SKM-1 (cell line): ENCODE measurements around the gene ZNF605.
A peak's percentile ranks its signal among the peaks of the same experiment; 100 is the strongest.
"Not testable (repeated sequence)": the region's sequence is repeated elsewhere in the genome, so short reads cannot be mapped to it uniquely, and the experiment has no call there.

ENCODE experiments used
- DNase-seq: peaks from one replicate; lab custom pipeline; 2025; ENCODE audit not compliant: unreplicated experiment; lab: John Stamatoyannopoulos, UW

The ZNF605 gene

DNA sequence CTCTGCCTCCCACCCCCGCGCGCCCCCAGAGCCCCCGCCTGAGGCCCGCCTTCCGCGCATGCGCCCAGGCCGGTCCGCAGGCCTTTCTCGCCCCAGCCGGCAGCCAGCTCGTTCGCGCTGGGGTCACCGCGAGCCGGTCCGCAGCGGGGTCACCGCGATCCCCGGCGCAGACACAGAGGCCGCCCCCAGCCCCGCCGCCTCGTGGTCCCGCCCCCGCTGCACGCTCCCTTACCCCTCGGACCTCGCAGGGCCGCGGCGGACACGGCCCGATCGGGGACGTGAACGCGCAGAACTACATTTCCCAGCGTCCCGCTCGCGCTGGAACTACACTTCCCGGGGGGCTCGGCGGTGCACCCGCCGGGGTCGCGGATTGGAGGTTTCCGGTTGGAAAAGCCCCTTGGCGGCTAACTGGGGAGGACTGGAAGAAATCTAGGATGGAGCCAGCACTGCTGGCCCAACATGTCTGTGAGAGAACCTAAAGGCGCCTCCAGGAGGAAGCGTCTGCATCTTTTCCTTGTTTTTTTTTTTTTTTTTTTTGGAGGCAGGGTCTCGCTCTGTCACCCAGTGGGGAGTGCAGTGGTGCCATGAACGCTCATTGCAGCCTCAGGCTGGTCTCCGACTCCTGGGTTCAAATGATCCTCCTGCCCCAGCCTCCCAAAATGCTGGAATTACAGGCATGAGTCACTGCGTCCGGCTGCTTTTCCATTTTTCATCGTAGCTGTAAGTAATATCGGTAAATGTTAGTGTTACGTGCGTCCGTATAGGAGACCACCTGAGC is at the start of gene ZNF605:
Gene ZNF605, minus strand, starts transcription at position 296 of the 778 bp plus-strand sequence. CDS start 10,671 bp downstream, outside the sequence.
- DNase-seq = no peak

DNA sequence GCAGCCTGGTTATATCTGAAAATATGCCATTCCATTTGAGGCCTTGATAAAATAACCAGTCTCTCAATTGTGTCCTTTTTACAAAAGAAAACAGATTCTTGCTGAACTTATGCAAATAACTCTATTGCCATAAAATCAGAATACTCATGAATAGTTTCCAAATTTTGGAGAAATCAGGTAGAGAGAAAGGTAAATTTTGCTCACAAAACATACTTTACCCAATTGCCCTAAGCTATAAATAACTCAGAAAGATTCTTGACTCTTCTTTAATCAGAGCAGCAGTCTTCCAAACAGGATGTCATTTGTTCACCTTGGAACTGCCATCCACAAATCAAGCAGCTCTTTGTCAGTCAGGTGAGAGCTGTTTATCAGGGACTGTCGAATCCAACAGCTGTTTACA is 42.6 kb upstream of the ZNF605 start:
- no peak for DNase-seq

DNA sequence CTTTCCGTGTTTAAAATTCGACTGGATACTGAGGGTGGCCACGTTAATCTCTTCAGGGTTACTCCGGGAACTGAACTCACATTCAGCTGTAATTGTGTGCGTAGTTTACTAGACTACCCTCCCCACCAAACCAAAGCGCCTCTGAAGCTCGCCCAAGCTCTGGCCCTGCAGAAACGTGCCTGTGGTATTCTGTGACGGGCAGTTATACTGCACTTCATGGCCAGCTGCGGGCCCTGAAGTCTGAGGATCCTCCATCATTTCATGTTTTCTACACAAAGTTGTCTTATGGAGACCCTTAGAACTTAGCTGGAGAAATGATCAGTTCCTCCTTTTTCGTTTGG is 30.7 kb upstream of the ZNF605 start:
- DNase-seq = no peak

DNA sequence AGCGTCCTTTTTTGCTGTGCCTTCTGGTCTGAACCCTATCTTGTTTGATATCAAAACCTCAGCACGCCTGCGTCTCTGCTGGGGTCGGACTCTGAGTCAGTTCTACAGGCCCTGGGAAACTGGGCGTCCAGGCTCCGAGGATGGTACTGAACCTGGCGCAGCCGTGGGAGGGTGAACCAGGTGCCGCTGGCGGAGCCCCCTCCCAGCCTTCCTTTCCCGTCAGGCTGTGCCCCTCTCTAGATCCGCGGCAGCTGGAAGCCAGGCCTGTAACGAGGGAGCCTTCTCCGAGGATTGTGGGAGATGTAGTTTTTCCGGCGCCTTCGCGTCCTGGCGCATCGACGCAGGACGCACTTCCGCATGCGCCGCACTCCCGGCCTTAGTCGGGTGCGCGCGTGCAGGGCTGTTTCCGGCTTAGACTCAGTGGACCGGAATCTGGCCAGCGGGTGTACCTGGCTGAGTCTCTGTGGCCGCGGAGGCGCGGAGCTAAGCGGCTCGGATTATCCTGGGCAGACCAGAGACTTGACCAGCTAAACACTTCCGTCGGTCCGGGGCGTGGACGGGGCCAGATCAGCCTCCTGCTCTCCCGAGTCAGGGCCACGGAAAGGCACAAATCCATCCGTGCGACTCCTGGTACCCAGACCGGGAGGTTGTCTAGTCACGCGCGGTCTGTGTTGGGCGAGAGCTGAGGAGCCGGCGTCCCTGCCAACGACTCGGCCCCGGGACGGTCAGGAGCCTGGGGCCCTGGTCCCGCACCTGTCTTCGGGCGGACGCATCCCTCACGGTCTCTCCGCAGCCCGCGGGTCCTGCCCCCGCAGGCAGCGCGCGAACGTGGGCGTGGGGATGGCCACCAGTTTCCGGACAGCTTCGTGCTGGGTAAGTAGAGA is 30.1 kb upstream of the ZNF605 start, which contains the start of gene ZNF26:
Gene ZNF26, plus strand, starts transcription at position 367 of the 884 bp plus-strand sequence. Its CDS starts 474 bp downstream, at position 841.
- peak; percentile 19 for DNase-seq

DNA sequence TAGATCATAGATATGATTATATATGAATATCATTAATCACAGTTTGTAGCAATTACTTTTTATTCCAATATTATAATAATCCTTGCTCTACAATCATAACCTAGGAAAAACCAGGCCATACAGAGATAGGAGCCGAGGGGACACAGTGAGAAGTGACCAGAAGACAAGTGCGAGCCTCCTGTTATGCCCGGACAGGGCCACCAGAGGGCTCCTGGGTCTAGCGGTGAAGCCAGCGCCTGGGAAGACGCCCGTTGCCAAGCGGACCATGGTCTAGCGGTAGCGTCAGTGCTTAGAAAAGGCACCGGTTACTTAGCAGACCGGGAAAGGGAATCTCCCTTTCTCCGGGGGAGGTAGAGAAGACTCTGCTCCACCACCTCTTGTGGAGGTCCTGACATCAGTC is 20.8 kb upstream of the ZNF605 start:
- not testable (repeated sequence) for DNase-seq

DNA sequence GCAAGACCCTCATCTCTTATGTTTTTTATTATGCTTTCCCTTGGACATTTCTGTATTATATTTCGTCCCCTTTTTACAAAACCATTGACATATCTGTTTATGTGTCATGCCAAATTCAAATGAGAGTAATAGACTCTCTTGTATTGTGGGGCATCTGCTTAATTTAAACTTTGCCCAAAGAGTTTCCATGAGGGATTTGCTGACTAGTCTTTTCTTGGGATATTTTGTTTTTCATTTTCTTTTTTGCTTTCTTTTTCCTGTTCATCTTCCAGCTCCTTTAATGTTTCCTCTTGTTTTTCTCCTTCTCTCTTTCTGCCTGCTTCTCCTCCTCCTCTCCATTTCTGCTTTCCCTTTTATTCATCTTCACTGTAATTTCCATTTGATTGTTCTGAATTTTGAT is 16.3 kb upstream of the ZNF605 start:
- no peak for DNase-seq

DNA sequence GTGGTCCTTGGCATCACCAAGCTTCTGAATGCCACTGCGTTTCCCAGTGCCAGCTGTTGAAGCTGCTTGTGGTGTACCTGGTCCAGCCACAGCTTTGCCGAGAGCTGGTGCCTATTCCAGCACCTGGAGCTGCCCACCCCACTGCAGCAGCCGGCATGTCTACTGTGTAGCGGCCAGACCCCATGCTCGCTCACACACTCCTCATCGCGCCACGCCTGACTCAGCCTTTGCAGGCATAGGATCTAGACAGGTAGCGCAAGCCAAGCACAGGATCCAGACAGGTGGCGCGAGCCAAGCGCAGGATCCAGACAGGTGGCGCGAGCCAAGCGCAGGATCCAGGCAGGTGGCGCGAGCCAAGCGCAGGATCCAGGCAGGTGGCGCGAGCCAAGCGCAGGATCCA is 11.6 kb upstream of the ZNF605 start:
- no peak for DNase-seq

DNA sequence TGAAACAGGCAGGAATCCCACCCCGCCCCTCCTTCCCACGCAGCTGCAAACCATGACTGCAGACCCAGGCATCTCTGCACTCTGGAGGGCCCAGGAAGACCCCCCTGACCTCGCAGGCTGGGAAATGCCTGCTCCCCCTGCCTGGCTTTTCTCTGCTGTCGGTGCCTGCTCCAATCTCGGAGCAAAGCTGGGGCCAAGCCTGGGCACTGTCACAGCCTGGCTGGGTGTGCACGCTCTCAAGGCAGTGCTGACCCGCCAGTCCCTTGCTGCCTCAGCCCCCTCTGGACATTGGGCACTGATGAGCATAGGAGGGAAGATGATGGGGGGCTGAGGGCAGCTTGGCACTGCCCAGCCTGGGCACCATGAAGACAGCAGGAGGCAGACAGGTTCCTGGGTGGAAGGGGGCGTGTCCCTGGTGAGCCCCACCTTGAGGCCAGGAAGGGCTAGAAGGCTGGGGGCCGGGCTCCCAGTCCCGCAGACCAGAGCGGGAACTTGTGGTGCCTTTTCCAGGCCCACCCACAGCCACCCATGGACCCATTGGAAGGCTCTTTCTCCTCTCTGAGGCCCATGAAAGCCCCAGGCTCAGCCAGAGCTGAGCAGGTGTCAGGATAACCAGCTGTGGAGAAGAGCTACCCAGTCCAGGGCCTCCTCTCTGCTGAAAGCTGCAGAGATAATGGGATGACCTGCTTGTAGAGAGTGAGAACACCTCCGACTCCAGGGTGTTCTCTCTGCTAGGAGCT is 10.7 kb upstream of the ZNF605 start:
- no peak for DNase-seq

DNA sequence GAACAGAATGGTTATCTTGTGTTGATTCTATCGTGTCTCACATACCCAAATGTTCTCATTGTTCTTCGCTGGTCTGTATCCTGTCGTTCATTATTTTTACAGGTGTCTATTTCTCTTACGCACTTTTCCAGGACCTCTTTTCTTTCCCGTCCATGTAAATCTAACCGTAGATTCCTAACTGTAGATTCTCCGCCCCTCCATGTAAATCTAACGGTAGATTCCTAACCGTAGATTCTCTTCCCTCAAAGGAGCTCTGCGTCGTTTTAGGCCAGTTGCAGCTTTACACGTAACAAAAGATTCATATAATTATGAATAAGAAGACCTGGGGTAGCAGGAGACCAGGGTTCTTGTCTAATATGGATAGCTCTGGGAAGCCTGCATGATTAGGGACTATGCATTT is 9.7 kb upstream of the ZNF605 start:
- no peak for DNase-seq

DNA sequence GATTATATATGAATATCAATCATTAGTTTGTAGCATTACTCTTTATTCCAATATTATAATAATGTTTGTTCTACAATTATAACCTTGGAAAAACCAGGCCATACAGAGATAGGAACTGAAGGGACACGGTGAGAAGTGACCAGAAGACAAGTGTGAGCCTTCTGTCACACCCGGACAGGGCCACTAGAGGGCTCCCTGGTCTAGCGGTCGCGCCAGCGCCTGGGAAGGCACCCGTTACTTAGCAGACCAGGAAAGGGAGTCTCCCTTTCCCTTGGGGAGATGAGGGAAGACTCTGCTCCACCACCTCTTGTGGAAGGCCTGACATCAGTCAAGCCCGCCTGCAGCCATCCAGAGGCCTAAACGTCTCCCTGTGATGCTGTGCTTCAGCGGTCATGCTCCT is 7.8 kb upstream of the ZNF605 start:
- DNase-seq = not testable (repeated sequence)

DNA sequence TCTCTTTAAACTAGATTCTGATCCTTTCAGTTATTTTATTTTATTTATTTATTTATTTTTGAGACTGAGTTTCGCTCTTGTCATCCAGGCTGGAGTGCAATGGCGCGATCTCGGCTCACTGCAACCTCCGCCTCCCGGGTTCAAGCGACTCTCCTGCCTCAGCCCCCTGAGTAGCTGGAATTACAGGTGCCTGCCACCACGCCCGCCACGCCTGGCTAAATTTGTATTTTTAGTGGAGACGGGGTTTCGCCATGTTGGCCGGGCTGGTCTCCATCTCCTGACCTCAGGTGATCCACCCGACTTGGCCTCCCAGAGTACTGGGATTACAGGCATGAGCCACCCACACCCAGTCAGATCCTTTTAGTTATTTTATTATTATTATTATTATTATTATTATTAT is 5.7 kb upstream of the ZNF605 start:
- not testable (repeated sequence) for DNase-seq

DNA sequence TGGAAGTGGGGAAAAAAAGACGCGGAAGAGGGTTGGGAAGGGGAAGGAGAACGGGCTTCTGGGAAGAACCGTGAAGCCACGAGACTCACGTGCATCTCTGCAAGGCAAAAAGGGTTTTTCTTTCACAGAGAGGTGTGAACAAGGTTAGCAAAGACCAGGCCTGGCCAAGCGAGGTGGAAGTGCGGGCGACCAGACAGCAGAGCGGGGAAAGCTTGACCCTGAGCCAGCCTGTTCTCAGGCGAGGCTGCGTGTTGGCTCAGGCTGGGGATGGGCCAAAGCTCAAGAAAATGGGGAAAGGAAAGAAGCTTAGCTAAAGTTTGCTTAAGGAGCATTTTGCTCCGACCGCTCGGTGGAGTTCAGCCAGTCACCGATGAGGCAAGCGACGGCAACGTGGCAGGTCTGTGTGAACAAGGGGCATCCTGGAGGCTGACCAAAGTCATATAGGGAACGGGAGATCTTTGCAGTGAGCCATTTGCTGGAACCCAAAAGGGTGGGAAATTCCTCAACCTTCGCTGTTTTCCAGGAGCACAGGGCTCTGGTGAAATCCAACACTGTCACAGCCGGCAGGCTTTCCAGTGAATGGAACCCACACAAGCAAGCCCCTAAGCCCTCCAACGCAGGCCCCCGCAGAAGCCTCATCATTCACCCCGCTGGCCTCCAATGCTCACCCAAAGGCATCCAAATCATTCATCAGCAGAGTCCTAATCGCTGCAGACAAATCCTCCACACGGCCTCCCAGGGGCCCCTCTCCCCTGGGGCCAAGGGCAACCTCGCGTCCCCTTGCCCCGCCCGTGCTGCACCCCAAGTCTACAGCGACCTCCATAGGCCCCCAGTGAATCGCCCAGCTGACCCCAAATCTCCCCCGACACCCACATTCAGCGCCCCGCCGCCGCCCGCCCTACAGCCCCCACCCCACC is 754 bp downstream of the ZNF605 start:
- DNase-seq = no peak

DNA sequence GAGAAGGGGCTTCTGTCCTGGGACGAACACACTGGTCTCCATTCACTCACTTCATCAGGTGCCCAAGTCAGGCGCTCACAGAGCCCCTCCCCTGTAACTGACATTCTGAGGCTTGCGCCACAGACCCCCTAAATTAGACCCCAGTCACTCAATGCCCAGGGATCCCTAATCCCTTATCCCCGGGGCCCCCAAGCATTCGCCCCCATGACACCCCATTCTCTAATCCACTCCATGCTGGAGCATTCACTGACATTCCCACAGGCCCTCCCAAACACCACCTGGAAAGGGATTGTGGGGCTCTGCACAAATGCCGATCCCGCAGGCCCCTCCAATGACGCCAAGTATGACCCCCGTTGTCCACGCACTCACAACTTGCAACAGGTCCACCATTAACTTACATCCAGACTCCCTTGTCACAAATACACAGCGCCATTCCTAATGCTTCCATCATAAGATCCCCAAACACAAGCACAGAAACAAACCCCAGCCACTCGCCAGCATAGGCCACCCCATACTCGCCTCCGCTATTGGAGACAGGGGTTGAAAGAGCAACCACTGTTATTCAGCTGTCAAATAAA is 1.5 kb downstream of the ZNF605 start:
- no peak for DNase-seq

DNA sequence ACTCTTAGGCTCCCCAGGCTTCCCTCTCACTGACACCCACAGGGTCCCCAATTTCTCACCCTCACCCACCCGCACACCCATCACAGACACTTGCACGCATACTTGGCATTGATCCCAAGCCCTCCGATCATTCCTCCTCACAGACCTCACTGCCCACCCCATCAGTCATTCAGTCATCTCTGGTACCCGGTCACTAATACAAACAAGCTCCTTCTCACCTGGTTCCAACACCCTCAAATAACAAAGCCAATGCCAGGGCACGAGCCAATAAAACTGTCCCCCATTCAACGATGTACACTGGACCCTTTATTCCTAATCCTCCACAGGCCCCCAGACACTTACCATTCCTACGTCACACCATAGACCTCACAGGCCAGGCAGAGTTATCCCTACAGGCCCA is 2.3 kb downstream of the ZNF605 start:
- no peak for DNase-seq

DNA sequence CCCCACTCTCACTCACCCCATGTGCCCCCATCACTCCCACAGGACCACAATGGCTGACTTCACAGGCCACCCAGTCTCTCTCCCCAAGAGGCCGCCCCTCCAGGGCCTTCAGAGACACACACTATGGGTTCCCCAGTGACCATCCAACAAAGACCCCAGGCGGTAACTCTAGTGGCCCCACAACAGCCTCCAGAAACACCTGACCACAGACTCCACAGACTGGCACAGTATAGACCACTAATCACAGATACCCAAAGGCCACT is 3.0 kb downstream of the ZNF605 start:
- no peak for DNase-seq

DNA sequence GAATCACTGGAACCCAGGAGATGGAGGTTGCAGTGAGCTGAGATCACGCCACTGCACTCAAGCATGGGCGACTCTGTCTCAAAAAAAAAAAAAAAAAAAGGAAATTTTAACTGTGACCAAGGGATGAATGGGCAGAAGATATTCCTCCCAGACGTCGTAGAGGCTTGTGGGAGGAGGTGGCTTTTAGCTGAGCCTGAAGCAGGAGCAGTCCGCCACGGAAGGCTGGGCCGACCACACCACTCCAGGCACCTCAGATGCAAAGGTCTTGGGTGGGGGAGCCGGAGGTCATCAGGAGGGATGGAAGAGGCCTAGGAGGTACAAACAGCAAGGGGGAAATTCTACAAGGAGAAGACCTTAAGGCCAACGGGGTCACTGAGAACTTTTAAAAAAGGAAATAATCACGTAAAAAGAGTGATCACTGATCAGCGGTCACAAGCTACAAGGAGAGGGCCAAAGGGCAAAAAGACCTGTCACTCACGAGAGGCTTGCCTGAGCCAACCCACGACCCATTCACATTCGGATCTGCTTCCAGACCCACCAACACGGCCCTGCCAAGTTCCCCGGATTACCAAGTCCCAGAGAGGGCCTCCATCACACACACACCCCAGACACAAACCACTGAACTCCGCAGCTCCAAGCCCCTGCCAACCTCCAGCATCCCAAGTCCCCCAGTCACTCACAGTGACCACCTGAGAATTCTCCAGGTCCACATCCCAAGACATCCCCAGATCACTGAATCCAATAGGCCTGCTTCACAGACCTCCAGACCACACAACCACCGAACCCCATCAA is 3.5 kb downstream of the ZNF605 start:
- DNase-seq = no peak

DNA sequence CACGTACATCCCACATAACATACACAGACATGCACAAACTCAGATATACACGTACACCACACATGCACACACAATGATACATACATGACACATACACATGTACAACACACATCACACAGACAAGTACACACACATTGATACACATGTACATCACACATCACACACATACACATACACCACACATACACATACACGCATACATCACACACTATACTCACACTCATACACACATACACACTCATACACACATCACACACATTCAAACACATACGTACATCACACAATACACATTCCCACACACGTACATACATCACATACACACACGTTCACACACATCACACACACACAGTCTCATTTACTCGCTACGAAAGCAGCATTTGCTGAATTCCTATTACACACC is 4.5 kb downstream of the ZNF605 start:
- no peak for DNase-seq

DNA sequence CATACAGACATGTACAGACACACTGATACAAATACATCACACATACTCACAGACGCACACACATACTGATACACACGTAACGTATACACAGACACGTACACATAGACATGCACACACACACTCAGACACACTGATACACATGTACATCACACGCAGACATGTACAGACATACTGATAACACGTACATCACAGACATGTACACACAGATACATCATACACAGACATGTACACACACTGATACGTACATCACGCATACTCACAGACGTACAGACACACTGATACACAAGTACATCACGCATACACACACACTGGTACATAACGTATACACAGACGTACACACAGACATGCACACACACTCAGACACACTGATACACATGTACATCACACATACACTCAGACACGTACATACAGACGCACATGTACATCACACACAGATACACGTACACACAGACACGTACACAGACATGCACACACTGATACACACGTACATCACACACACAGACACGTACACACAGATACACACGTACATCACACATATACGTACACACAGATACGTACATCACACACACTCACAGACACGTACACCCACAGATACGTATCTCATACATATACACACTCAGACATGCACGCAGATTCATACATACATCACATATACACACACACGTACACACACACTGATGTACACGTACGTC is 5.1 kb downstream of the ZNF605 start:
- DNase-seq = no peak
